OCI-LY7 (cell line): ENCODE measurements around the gene RAB3B. TPM values are rescaled to one million over a fixed set of nuclear protein-coding genes. Genes with fewer than 3 reads are reported as not detected.

Experiments used
- Bru-seq: library from RNA; stranded (reverse); fragments of 400-500 nt; gene quantifications from one replicate; lab custom pipeline; 2021; lab: Mats Ljungman, UMichigan
- BruChase-seq, 2 experiments: library from RNA; stranded (reverse); fragments of 400-500 nt; gene quantifications; one replicate each; lab custom pipeline; 2021; lab: Mats Ljungman, UMichigan
- BruUV-seq: library from RNA; stranded (reverse); fragments of 400-500 nt; replicated peaks from 2 replicates; lab custom pipeline; 2021; lab: Mats Ljungman, UMichigan
- CTCF ChIA-PET: fragments of 300-600 bp; sonication (Branson Sonifier 250); formaldehyde crosslinking; loops from one replicate; lab custom pipeline; 2022; ENCODE audit warnings: antibody characterized with exemption; ENCODE audit not compliant: unreplicated experiment; lab: Charles Lee
- POLR2A ChIA-PET: fragments of 300-600 bp; sonication (Branson Sonifier 250); formaldehyde crosslinking; loops from one replicate; lab custom pipeline; 2022; ENCODE audit warnings: antibody characterized with exemption; lab: Charles Lee
- DNase-seq: peaks from one replicate; pipeline ENCODE4 v3.0.0-alpha.2; 2015; ENCODE audit warnings: low spot score
- H2AFZ ChIP-seq: fragments of 200-600 bp; sonication (generic), shearing (Covaris generic); 2 replicates; pipeline ENCODE4 v1.6.1; 2014; ENCODE audit warnings: mild to moderate bottlenecking, antibody characterized with exemption, low read length, moderate library complexity
- H3K27ac ChIP-seq: fragments of 200-600 bp; sonication (generic); 2 replicates; pipeline ENCODE4 v1.5.1; 2014; ENCODE audit warnings: mixed run types, low read depth, mild to moderate bottlenecking, moderate library complexity, low read length, inconsistent platforms; ENCODE audit not compliant: poor library complexity, severe bottlenecking
- H3K36me3 ChIP-seq: fragments of 200-600 bp; sonication (generic); 2 replicates; pipeline ENCODE4 v1.6.1; 2014; ENCODE audit warnings: mild to moderate bottlenecking, antibody characterized with exemption, low read length, moderate library complexity, mixed read lengths; ENCODE audit not compliant: insufficient read depth
- H3K4me1 ChIP-seq: fragments of 200-600 bp; sonication (generic); 2 replicates; pipeline ENCODE4 v1.5.1; 2014; ENCODE audit warnings: mild to moderate bottlenecking, low read length; ENCODE audit not compliant: insufficient read depth, poor library complexity, severe bottlenecking
- H3K4me2 ChIP-seq: fragments of 200-600 bp; sonication (generic); 2 replicates; pipeline ENCODE4 v1.6.1; 2014; ENCODE audit warnings: mild to moderate bottlenecking, low read length
- H3K4me3 ChIP-seq: fragments of 200-600 bp; sonication (generic); 2 replicates; pipeline ENCODE4 v1.5.1; 2014; ENCODE audit warnings: mild to moderate bottlenecking, low read depth, low read length; ENCODE audit not compliant: poor library complexity, severe bottlenecking
- H3K79me2 ChIP-seq: fragments of 200-600 bp; sonication (generic); 2 replicates; pipeline ENCODE4 v1.6.1; 2016; ENCODE audit warnings: low read depth, mild to moderate bottlenecking, low read length, moderate library complexity, mixed read lengths; ENCODE audit not compliant: insufficient read depth
- H3K9me2 ChIP-seq: fragments of 200-600 bp; sonication (generic); 2 replicates; pipeline ENCODE4 v1.6.1; 2016; ENCODE audit warnings: mild to moderate bottlenecking, low read length, mixed read lengths; ENCODE audit not compliant: insufficient read depth
- H3K9me3 ChIP-seq: fragments of 200-600 bp; sonication (generic); 2 replicates; pipeline ENCODE4 v1.6.1; 2014; ENCODE audit warnings: mild to moderate bottlenecking, mixed run types, low read length, mixed read lengths
- H4K20me1 ChIP-seq: fragments of 200-600 bp; sonication (generic); 2 replicates; pipeline ENCODE4 v1.6.1; 2014; ENCODE audit warnings: mild to moderate bottlenecking, antibody characterized with exemption, low read length, moderate library complexity, mixed read lengths; ENCODE audit not compliant: insufficient read depth
- EZH2phosphoT487 ChIP-seq: fragments of 200-600 bp; sonication (generic); IDR thresholded peaks from 2 replicates; pipeline ENCODE4 v1.6.1; 2018; ENCODE audit warnings: low read depth, borderline replicate concordance, mild to moderate bottlenecking, mixed run types, antibody characterized with exemption, low read length, moderate library complexity, mixed read lengths
- intact Hi-C: fragments of 100-400 bp; cut with micrococcal nuclease; formaldehyde crosslinking; loops from one replicate; pipeline ENCODE4 v1.10.0; 2022; ENCODE audit not compliant: unreplicated experiment
- long read RNA-seq: library from polyadenylated mRNA; stranded (forward); transcript quantifications from one replicate; pipeline ENCODE4 v2.0.0, GENCODE V29; 2022
- total RNA-seq, 2 experiments: library from RNA; depleted of rRNA in 1 of 2; stranded (reverse); fragments of >200 nt in 1 of 2; shearing (Covaris generic) in 1 of 2; gene quantifications; 2 replicates each; pipeline ENCODE4 v1.2.3, GENCODE V29; 2014 to 2022
- TF ChIP-seq, protein P1 (sequence below): fragments of 200-600 bp; sonication (generic); conservative IDR thresholded peaks from 2 replicates; pipeline ENCODE4 v1.5.1; 2014; ENCODE audit warnings: mild to moderate bottlenecking, antibody characterized with exemption, low read length, moderate library complexity, mixed read lengths

The RAB3B gene, protein sequence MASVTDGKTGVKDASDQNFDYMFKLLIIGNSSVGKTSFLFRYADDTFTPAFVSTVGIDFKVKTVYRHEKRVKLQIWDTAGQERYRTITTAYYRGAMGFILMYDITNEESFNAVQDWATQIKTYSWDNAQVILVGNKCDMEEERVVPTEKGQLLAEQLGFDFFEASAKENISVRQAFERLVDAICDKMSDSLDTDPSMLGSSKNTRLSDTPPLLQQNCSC
- 0.03 and 0.05 TPM in 2 replicates for total RNA-seq (2014; rRNA removed; shearing (Covaris generic))
- not detected in 2 replicates for total RNA-seq (2022)
- Bru-seq, nascent RNA = percentile 4 among the genes with signal in this experiment
- percentile 6 among the genes with signal in this experiment for BruChase-seq, experiment 1, labeled RNA remaining after a 6-hour chase
- BruChase-seq, experiment 2, labeled RNA remaining after a 2-hour chase = percentile 6 among the genes with signal in this experiment
- long read RNA-seq = 0 reads

DNA sequence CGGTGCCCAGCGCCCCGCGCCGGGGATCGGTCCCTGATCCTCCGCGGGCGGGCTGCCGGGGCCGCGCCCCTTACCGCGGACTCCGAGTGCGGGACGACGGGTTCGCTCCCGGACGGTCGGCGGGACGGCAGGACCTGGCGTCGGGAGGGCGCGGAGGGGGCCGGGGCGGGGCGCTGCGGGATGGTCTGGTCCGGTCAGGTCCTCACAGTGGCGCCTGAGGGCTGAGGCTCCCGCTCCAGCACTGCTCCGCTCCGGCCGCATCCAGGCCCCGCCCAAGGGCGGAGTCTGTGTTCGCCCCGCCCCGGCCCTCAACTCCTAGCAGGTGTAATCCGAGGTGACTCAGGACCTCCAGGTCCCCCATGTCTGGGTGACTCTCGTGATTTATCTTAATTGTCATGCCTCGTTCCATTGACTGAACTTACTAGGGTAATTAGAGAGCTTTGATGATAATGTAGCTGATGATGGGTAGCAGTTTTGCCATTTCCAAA lies at the start of gene RAB3B:
TSS of gene RAB3B (minus strand) at position 223 of the 488 bp plus-strand sequence. CDS start 13,583 bp downstream, outside the sequence.
- CTCF ChIA-PET = no interaction called here
- POLR2A ChIA-PET = no interaction called here
- Histone ChIP-seq H3K9me2 (no peaks in the 10 kb centered on the region), H3K9me3 (no peaks in the 10 kb centered on the region), H2AFZ (no peak within 1 kb of the TSS), H3K4me2 (peak within 1 kb of the TSS; percentile 42; the same call in 1 of the 2 replicates), H3K27ac (no peak within 1 kb of the TSS), H3K4me1 (no peaks in the 10 kb centered on the region), H3K36me3 (no peaks in the 10 kb centered on the region), H3K79me2 (no peaks in the 10 kb centered on the region), H3K4me3 (peak within 1 kb of the TSS; percentile 43), H4K20me1 (no peaks in the 10 kb centered on the region)
- BruUV-seq = no TSS peak
- no peak for TF ChIP-seq EZH2phosphoT487
- TF ChIP-seq, protein P1, sequence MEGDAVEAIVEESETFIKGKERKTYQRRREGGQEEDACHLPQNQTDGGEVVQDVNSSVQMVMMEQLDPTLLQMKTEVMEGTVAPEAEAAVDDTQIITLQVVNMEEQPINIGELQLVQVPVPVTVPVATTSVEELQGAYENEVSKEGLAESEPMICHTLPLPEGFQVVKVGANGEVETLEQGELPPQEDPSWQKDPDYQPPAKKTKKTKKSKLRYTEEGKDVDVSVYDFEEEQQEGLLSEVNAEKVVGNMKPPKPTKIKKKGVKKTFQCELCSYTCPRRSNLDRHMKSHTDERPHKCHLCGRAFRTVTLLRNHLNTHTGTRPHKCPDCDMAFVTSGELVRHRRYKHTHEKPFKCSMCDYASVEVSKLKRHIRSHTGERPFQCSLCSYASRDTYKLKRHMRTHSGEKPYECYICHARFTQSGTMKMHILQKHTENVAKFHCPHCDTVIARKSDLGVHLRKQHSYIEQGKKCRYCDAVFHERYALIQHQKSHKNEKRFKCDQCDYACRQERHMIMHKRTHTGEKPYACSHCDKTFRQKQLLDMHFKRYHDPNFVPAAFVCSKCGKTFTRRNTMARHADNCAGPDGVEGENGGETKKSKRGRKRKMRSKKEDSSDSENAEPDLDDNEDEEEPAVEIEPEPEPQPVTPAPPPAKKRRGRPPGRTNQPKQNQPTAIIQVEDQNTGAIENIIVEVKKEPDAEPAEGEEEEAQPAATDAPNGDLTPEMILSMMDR = no peak
- intact Hi-C loops = no loop called here
- DNase-seq = peak; percentile 11

DNA sequence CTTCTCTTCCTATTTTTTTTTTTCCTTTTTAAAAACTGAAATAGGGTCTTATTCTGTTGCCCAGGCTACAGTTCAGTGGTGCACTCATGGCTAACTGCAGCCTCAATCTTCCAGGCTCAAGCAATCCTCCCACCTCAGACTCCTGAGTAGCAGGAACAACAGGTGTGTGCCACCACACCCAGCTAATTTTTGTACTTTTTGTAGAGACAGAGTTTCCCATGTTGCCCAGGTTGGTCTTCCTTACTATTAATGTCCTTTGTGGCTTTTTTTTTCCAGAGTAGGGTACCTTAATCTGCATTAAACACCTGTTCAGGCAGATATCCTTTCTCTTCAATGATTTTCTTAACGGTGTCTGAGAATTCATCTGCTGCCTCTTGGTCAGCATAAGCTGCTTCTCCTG lies 47.4 kb upstream of the RAB3B start:
- H3K79me2 ChIP-seq = peaks cover 10% of the 10 kb centered on the region
- POLR2A ChIA-PET = interaction anchor here (0.6 to 0.7 kb wide), 2 partner anchors 10 to 39 kb away, joined by 3 read pairs; no protein-coding TSS in a partner anchor
- CTCF ChIA-PET = no interaction called here

More for the DNA sequence above, 47.4 kb upstream of the RAB3B start:
- Histone ChIP-seq H3K4me3 (no peak overlapping the region), H2AFZ (no peak overlapping the region), H3K4me2 (no peak overlapping the region), H4K20me1 (0 out of 2 replicates have a peak, but pooled peaks cover 2% of the 10 kb centered on the region), H3K27ac (no peak overlapping the region), H3K36me3 (peaks cover 49% of the 10 kb centered on the region), H3K9me2 (no peaks in the 10 kb centered on the region), H3K9me3 (no peaks in the 10 kb centered on the region), H3K4me1 (peaks cover 7% of the 10 kb centered on the region)
- no TSS peak for BruUV-seq
- intact Hi-C loops = no loop called here
- no peak for TF ChIP-seq EZH2phosphoT487
- TF ChIP-seq, protein P1 = no peak
- DNase-seq = no peak
